Ectodermal cell (in vitro differentiated cells): ENCODE measurements around the gene CABLES2.
"Not testable (repeated sequence)": the region's sequence is repeated elsewhere in the genome, so short reads cannot be mapped to it uniquely, and the experiment has no call there.

ENCODE experiments used
- H3K27ac ChIP-seq: 2 replicates; pipeline ENCODE4 v1.7.0; 2013; ENCODE audit warnings: mild to moderate bottlenecking, low read depth, low read length; ENCODE audit not compliant: insufficient read depth, poor library complexity, severe bottlenecking
- H3K27me3 ChIP-seq: 2 replicates; pipeline ENCODE4 v1.7.0; 2013; ENCODE audit warnings: mild to moderate bottlenecking, low read length; ENCODE audit not compliant: insufficient read depth, control insufficient read depth, poor library complexity, severe bottlenecking
- H3K36me3 ChIP-seq: one replicate; pipeline ENCODE4 v1.7.0; 2013; ENCODE audit warnings: low read length; ENCODE audit not compliant: control insufficient read depth, insufficient read depth
- H3K4me1 ChIP-seq: one replicate; pipeline ENCODE4 v1.7.0; 2013; ENCODE audit warnings: low read length; ENCODE audit not compliant: control insufficient read depth, insufficient read depth
- H3K4me3 ChIP-seq: 2 replicates; pipeline ENCODE4 v1.7.0; 2013; ENCODE audit warnings: low read depth, low read length, control low read depth; ENCODE audit not compliant: insufficient read depth
- H3K9me3 ChIP-seq: 2 replicates; pipeline ENCODE4 v1.7.0; 2013; ENCODE audit warnings: mild to moderate bottlenecking, low read length, moderate library complexity; ENCODE audit not compliant: control insufficient read depth
- whole genome bisulfite sequencing, 2 experiments: methylation state at CpG; one replicate each; pipeline ENCODE4 v1.1.7; 2013; ENCODE audit warnings: missing lambda C conversion rate in 2 of 2; 5-methylcytosine and 5-hydroxymethylcytosine counted together

Gene CABLES2

DNA sequence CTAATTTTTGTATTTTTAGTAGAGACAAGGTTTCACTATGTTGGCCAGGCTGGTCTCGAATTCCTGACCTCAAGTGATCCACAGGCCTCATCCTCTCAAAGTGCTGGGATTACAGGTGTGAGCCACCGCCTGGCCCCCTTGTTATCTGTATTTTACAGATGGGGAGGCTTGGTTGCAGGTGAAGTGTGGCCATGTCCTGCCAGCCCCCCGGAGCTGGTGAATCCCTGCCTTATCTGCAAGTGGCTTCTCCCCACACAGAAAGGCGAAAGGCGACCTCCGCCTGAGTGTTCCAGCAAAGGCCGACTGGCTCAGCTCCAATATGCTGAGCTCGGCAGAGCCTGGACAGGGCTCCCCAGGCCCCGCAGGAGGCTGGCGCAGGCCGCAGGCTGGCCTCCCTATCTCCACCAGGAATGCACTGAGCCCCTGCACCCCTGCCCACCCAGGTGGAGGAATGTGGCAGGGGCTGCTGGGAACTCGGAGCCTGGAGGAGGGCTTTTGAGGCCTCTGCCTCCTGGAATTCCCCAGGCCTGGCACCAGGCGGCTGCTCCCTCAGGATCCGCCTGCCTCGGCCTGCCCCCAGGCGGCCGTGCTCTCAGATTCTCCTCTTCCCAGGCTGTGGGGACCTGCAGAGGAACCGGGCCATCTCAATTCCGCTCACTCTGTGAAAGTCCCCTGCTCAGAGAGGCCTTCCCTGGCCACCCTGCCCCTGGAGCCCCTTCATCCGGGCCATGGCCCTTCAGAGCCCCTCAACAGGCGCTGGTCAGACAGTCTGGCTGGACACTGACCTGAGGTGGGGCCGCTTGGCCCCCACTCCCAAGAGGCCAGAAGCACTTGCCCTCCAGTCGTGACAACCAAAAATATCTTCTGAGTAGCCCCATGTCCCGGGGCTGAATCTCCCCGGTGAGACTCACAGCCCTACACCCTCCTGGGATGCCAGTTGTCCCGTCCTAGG lies 30.7 kb downstream of the CABLES2 start:
- H3K27ac ChIP-seq = peak overlapping the region; percentile 55
- no peaks in the 10 kb centered on the region for H3K36me3 ChIP-seq
- no peaks in the 10 kb centered on the region for H3K9me3 ChIP-seq
- H3K27me3 ChIP-seq = no peaks in the 10 kb centered on the region
- no peak overlapping the region for H3K4me3 ChIP-seq
- H3K4me1 ChIP-seq = peaks cover 25% of the 10 kb centered on the region
- 54% methylated on average over 26 of the region's 26 CpGs for WGBS, 2 experiments

DNA sequence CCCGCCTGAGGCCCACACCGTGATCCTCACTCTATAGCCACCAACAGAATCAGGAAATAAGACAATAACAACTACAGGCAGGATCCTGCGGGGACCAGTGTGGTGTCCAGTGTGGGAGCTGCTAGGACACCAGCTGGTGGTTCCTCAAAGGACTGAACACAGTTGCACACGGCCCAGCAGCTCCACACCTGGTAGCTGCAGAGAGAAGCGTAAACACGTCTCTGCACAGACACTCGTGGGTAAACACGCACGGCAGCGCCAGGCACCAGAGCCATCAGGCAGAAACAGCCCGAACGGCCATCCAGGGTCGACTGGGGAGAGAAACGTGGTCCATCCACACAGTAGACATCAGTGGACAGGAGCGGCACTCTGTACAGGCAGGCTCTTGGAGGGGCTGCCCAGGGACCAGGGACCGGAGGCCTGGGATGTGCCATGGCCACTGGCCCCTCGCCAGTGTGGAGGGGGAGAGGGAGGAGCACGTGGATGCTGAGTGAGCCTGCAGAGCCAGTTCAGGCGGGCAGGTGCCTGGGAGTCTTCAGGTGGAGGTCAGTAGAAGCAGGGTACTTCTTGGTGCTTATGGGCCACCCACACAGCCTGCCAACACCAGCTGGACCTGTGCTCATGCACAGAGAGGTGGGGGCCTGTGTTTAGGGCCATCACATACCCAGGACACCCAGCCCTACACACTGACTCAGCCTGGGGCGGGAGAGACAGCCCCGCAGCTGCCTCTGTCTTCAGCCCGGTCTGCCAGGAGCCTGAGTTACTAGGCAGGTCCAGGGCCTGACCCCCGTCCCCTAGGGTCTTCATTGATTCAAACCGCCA lies 32.5 kb downstream of the CABLES2 start:
- no peaks in the 10 kb centered on the region for H3K36me3 ChIP-seq
- 88 to 91% methylated on average over 24 of the region's 24 CpGs for WGBS, 2 experiments
- H3K27ac ChIP-seq = no peak overlapping the region
- no peaks in the 10 kb centered on the region for H3K9me3 ChIP-seq
- H3K4me1 ChIP-seq = peaks cover 39% of the 10 kb centered on the region
- H3K27me3 ChIP-seq = no peaks in the 10 kb centered on the region
- no peak overlapping the region for H3K4me3 ChIP-seq

DNA sequence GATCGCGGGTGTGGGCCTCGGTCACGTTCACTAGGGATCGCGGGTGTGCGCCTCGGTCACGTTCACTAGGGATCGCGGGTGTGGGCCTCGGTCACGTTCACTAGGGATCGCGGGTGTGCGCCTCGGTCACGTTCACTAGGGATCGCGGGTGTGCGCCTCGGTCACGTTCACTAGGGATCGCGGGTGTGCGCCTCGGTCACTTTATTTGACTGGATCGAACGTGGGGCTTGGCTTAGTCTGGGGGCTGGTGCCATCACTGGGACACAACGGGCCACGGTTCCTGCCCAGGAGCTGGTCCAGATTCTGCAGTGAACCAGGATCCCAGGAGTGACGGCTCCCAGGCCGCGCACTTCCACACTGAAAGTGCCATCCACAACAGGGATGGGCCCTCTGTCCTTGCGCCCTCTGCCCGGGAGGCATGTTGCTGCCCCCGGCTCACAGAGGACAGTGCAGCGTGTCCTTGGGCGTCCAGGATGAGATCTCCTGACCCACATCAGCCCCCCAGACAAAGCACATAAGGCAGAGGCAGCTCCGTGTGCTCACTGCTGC lies 33.4 kb downstream of the CABLES2 start:
- not testable (repeated sequence) for H3K9me3 ChIP-seq, H3K4me3 ChIP-seq, H3K27me3 ChIP-seq, H3K36me3 ChIP-seq, H3K27ac ChIP-seq
- H3K4me1 ChIP-seq = peaks cover 44% of the 10 kb centered on the region
- 88 to 89% methylated on average over 27 to 28 of the region's 40 CpGs for WGBS, 2 experiments

- Histone ChIP-seq H3K4me1 (peaks cover 51% of the 10 kb centered on the region), H3K4me3 (no peak overlapping the region), H3K9me3 (no peaks in the 10 kb centered on the region), H3K36me3 (no peaks in the 10 kb centered on the region), H3K27ac (no peak overlapping the region), H3K27me3 (peaks cover 10% of the 10 kb centered on the region)
- 88 to 89% methylated on average over 29 of the region's 29 CpGs for WGBS, 2 experiments
Observed at GRCh38 chr20:62372042-62372993, 34.8 kb downstream of the CABLES2 start.

DNA sequence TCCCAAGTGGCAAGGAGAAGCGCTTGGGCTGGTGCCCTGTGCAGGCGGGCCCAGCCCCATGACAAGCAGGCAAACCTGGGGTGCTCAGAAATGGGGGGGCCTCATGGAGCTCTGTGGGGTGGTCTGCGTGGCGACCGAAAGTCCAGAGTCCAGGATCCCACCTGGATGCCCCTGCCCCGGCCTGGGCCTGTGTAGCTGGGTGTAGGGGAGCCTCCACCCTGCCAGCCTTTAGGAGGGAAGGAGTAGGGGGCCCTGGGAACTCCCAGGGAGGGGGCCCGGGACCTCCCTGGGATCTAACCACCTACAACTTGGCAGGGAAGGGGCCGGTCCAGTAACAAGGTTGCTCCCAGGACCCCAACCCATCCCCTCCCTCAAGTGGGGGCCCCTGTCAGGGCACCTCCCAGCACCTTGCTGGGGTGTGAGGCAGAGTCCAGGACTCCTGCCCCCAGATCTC lies 35.5 kb downstream of the CABLES2 start:
- WGBS, 2 experiments = 94 to 95% methylated on average over 8 of the region's 8 CpGs
- Histone ChIP-seq H3K4me1 (peaks cover 45% of the 10 kb centered on the region), H3K9me3 (no peaks in the 10 kb centered on the region), H3K4me3 (no peak overlapping the region), H3K27me3 (peaks cover 10% of the 10 kb centered on the region), H3K36me3 (no peaks in the 10 kb centered on the region), H3K27ac (no peak overlapping the region)

DNA sequence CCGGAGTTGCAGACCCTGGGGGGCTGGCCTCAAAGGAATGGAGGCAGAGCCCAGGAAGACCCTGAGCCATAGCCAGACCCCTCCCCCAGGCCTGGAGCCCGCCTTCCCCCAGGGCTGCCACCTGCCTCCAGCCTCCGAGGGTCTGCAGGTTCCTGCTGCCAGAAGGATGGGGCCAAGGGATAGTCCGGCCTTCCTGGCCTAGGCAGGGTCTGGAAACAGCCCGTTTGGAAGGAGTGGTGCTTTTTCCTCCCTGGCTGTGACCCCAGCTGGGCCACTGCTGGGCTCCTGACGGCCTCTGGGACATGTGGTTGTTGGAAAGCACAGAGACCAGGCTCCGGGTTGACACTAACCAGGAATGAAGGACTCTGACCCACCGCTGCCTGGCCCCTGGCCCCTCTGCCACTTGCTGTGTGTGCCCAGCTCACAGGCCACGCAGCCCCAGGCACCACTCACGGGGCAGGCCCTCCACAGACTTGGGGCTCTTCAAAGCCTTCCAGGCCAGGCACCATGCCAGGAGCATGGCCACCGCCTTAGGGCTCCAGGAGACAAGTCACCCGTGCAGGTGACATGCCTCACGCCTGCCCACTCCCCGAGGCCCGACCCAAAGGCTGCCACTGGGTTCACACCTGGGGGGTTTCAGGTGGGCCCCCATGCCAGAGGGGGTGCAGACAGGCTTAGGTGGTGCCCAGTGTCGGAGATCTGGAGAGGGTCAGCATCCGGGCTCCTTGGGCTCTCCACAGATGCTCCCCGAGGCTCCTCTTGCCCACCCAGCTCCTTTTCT lies 36.1 kb downstream of the CABLES2 start:
- Histone ChIP-seq H3K27me3 (peaks cover 10% of the 10 kb centered on the region), H3K4me3 (no peak overlapping the region), H3K9me3 (no peaks in the 10 kb centered on the region), H3K27ac (no peak overlapping the region), H3K36me3 (no peaks in the 10 kb centered on the region), H3K4me1 (peaks cover 44% of the 10 kb centered on the region)
- 82 to 84% methylated on average over 18 of the region's 18 CpGs for WGBS, 2 experiments

GRCh38 chr20:62370115-62370806 lies 36.8 kb downstream of the CABLES2 start:
- Histone ChIP-seq H3K4me1 (peaks cover 45% of the 10 kb centered on the region), H3K4me3 (no peak overlapping the region), H3K27ac (no peak overlapping the region), H3K36me3 (no peaks in the 10 kb centered on the region), H3K27me3 (peaks cover 10% of the 10 kb centered on the region), H3K9me3 (no peaks in the 10 kb centered on the region)
- 83 to 84% methylated on average over 19 of the region's 19 CpGs for WGBS, 2 experiments

DNA sequence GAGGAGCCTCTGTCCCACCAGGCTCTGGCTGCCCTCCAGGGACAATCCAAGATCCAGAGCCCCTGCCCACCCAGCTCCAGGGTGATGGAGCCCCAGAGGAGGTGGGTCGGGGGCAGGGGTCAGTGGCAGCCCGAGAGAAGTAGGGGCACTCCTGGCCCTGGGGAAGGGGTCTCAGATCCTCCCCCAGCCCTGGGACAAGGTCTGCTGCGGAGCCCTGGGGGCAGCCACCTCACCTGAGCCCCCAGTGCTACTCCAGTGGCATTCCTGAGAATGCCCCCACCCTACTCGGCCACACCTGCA lies 37.3 kb downstream of the CABLES2 start:
- WGBS, 2 experiments = 75 to 79% methylated on average over 4 of the region's 4 CpGs
- H3K4me1 ChIP-seq = peaks cover 45% of the 10 kb centered on the region
- H3K27ac ChIP-seq = no peak overlapping the region
- no peaks in the 10 kb centered on the region for H3K36me3 ChIP-seq
- peak overlapping the region; percentile 39 for H3K4me3 ChIP-seq
- peaks cover 10% of the 10 kb centered on the region for H3K27me3 ChIP-seq
- no peaks in the 10 kb centered on the region for H3K9me3 ChIP-seq
